HL-60 (cell line): ENCODE data around the gene CELF5.

ENCODE experiments used
- DNase-seq, 2 experiments: peaks; one replicate each; pipeline ENCODE4 v3.0.0-alpha.2; 2010 to 2020; ENCODE audit warnings: low read depth in 1 of 2, low spot score in 1 of 2
- H3K27ac ChIP-seq: fragments of 250-450 bp; sonication (Bioruptor Pico); replicated peaks from 2 replicates; pipeline ENCODE4 v1.5.1; 2020; ENCODE audit warnings: mild to moderate bottlenecking, moderate library complexity
- H3K27me3 ChIP-seq: fragments of 250-450 bp; sonication (Bioruptor Pico); 2 replicates; pipeline ENCODE4 v1.5.1; 2021; ENCODE audit warnings: mild to moderate bottlenecking, moderate library complexity; ENCODE audit not compliant: insufficient read depth, poor library complexity, severe bottlenecking
- H3K4me3 ChIP-seq: replicated peaks from 2 replicates; pipeline ENCODE4 v1.5.1; 2011; ENCODE audit warnings: mild to moderate bottlenecking, control low read depth, low read length; ENCODE audit not compliant: insufficient read depth
- CTCF ChIP-seq: IDR thresholded peaks from one replicate; pipeline ENCODE4 v1.5.1; 2011; ENCODE audit warnings: low read length, control low read depth, inconsistent platforms; ENCODE audit not compliant: insufficient read depth
- GABPA ChIP-seq: IDR thresholded peaks from 2 replicates; pipeline ENCODE4 v1.6.1; 2012; ENCODE audit warnings: low read depth
- POLR2AphosphoS5 ChIP-seq: IDR thresholded peaks from 2 replicates; pipeline ENCODE4 v1.6.1; 2012; ENCODE audit warnings: low read depth
- REST ChIP-seq: IDR thresholded peaks from 2 replicates; pipeline ENCODE4 v1.6.1; 2012; ENCODE audit warnings: low read depth; ENCODE audit not compliant: insufficient replicate concordance
- SPI1 ChIP-seq: IDR thresholded peaks from 2 replicates; pipeline ENCODE4 v1.6.1; 2012; ENCODE audit warnings: low read depth, mild to moderate bottlenecking, borderline replicate concordance

The CELF5 gene

GRCh38 chr19:3335431-3336350 is 111.2 kb downstream of the CELF5 start:
- no peak for DNase-seq

GRCh38 chr19:3336351-3336679 is 111.9 kb downstream of the CELF5 start:
- TF ChIP-seq SPI1 (no peak), REST (no peak), CTCF (no peak), GABPA (no peak), POLR2AphosphoS5 (no peak)
- Histone ChIP-seq H3K27me3 (no peaks in the 10 kb centered on the region), H3K27ac (no peak overlapping the region), H3K4me3 (no peak overlapping the region)
- no peak for DNase-seq

More at GRCh38 chr19:3335431-3336350, 111.2 kb downstream of the CELF5 start:
- Histone ChIP-seq H3K27ac (no peak overlapping the region), H3K27me3 (no peaks in the 10 kb centered on the region), H3K4me3 (no peak overlapping the region)
- TF ChIP-seq GABPA (no peak), REST (no peak), SPI1 (no peak), POLR2AphosphoS5 (no peak), CTCF (no peak)

GRCh38 chr19:3336680-3337523 is 112.4 kb downstream of the CELF5 start:
- Histone ChIP-seq H3K4me3 (no peak overlapping the region), H3K27me3 (no peaks in the 10 kb centered on the region), H3K27ac (no peak overlapping the region)
- TF ChIP-seq SPI1 (no peak), REST (no peak), GABPA (no peak), CTCF (no peak), POLR2AphosphoS5 (no peak)
- no peak for DNase-seq
